ENCODE data around the gene ZNF185. TPM values are rescaled to one million over a fixed set of nuclear protein-coding genes. Genes with fewer than 3 reads are reported as not detected.

Gene ZNF185
- total RNA-seq, 1 donor from 2014 or later, result 0.75 TPM

DNA sequence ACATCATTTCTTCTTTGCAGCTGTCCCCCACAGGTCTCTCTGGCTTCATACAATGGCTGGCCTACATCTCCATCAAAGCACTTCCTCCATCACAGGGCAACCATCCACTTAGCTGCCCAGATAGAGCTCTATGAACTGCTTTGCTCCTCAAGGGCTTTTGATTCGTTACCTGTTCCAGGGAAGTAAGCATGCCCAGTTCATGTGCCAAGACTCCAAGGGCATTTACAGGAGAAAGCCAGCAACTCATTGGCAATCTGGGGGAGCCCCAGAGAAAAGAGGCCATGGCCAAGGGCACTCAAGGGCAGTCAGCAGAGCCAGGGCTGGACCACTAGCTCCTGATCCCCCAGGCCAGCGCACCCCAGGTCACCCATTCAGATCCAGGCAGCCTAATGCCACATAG, 24.5 kb upstream of the ZNF185 start:
- ATAC-seq (ENCODE audit: low read depth), result no peak

GRCh38 chrX:152876931-152877840, 20.7 kb upstream of the ZNF185 start:
- Mint-ChIP-seq H3K27me3 (no peaks in the 10 kb centered on the region), H3K9me3 (no peaks in the 10 kb centered on the region), H3K36me3 (ENCODE audit: low read depth) (no peaks in the 10 kb centered on the region), H3K4me1 (peaks cover under 1% of the 10 kb centered on the region), H3K4me3 (no peak overlapping the region), H3K27ac (no peak overlapping the region)
- DNase-seq (no peak), ATAC-seq (ENCODE audit: low read depth) (no peak)
- ChIA-PET CTCF (no interaction called here), POLR2A (no interaction called here)
- TF ChIP-seq, protein P1, sequence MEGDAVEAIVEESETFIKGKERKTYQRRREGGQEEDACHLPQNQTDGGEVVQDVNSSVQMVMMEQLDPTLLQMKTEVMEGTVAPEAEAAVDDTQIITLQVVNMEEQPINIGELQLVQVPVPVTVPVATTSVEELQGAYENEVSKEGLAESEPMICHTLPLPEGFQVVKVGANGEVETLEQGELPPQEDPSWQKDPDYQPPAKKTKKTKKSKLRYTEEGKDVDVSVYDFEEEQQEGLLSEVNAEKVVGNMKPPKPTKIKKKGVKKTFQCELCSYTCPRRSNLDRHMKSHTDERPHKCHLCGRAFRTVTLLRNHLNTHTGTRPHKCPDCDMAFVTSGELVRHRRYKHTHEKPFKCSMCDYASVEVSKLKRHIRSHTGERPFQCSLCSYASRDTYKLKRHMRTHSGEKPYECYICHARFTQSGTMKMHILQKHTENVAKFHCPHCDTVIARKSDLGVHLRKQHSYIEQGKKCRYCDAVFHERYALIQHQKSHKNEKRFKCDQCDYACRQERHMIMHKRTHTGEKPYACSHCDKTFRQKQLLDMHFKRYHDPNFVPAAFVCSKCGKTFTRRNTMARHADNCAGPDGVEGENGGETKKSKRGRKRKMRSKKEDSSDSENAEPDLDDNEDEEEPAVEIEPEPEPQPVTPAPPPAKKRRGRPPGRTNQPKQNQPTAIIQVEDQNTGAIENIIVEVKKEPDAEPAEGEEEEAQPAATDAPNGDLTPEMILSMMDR (IDR thresholded peaks at IDR 0.05), result no peak
- intact Hi-C loops (cut with micrococcal nuclease), result no loop called here

More for the DNA sequence above, 24.5 kb upstream of the ZNF185 start:
- H3K4me1 Mint-ChIP-seq, result peaks cover 7% of the 10 kb centered on the region
- no peak overlapping the region for H3K4me3 Mint-ChIP-seq
- no peak overlapping the region for H3K27ac Mint-ChIP-seq
- intact Hi-C loops (cut with micrococcal nuclease), result no loop called here
- ChIA-PET POLR2A (no interaction called here), CTCF (no interaction called here)
- H3K9me3 Mint-ChIP-seq, result no peaks in the 10 kb centered on the region
- DNase-seq, result no peak
- no peaks in the 10 kb centered on the region for H3K27me3 Mint-ChIP-seq
- peaks cover 32% of the 10 kb centered on the region for H3K36me3 Mint-ChIP-seq (ENCODE audit: low read depth)
- TF ChIP-seq, protein P1 (IDR thresholded peaks at IDR 0.05), result no peak

DNA sequence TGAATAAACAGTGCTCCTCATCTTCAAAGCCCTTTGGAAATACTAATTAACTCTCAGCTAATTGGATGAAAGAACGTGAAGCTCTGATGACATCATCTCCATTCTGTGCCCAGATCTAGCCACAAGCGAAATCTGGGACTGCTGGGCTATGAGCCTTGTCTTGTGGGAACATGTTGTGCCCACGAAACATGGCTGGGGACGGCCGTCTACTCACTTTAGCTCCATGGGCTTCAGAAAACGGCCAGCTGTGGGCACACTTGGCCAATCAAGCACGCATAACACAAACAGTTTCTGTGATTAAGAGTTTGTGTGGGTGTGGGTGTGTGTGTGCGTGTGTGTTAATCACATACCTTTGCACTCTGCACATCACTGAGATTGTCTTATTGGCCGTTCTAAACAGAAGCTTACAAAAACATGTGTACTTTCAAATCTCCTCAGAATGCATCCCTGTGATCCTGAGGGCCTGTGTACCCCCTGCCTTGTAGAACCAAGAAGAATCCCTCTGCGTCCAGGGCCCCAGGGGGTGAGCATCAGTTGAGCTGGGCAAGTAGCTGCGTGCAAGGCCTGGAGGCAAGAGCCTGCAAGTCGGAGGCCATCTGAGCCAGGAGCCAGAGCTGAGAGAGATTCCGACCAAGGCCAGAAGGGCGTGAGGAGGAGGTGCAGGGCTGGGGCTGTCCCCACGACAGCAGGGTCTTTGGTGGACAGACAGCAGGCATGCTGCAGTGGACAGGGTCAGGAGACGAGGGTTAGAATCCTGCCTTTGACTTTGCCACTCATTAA, 18.7 kb upstream of the ZNF185 start:
- CTCF ChIA-PET, result no interaction called here
- H3K27me3 Mint-ChIP-seq, result no peaks in the 10 kb centered on the region
- H3K27ac Mint-ChIP-seq, result no peak overlapping the region
- no peak overlapping the region for H3K4me3 Mint-ChIP-seq
- H3K9me3 Mint-ChIP-seq, result no peaks in the 10 kb centered on the region
- DNase-seq (no peak), ATAC-seq (ENCODE audit: low read depth) (no peak)
- POLR2A ChIA-PET, result no interaction called here
- no peaks in the 10 kb centered on the region for H3K4me1 Mint-ChIP-seq
- no peaks in the 10 kb centered on the region for H3K36me3 Mint-ChIP-seq (ENCODE audit: low read depth)
- TF ChIP-seq, protein P1 (IDR thresholded peaks at IDR 0.05), result no peak
- intact Hi-C loops (cut with micrococcal nuclease), result no loop called here

DNA sequence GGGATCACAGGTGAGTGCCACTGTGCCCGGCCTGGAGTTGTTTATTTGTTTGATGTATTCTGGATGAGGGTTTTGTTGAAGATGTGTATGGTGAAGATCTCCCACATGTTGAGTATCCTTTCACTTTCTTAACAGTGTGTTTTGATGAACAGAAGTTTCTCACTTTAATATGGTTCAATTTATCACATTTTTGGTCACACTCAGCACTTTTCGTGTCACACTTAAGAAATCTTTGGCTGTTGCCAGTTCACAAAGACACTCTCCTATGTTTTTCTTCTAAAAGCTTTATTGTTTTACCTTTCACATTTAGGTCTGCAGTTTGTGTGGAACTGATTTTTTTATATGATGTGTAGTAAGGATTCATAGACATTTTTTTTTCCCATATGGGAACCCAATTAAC, 16.6 kb upstream of the ZNF185 start:
- no peaks in the 10 kb centered on the region for H3K4me1 Mint-ChIP-seq
- H3K27ac Mint-ChIP-seq, result no peak overlapping the region
- intact Hi-C loops (cut with micrococcal nuclease), result no loop called here
- ATAC-seq (ENCODE audit: low read depth), result no peak
- no peaks in the 10 kb centered on the region for H3K36me3 Mint-ChIP-seq (ENCODE audit: low read depth)
- TF ChIP-seq, protein P1 (IDR thresholded peaks at IDR 0.05), result no peak
- DNase-seq, result no peak
- CTCF ChIA-PET, result no interaction called here
- no peak overlapping the region for H3K4me3 Mint-ChIP-seq
- H3K9me3 Mint-ChIP-seq, result no peaks in the 10 kb centered on the region
- POLR2A ChIA-PET, result no interaction called here
- H3K27me3 Mint-ChIP-seq, result peaks cover 2% of the 10 kb centered on the region

GRCh38 chrX:152884171-152884570, 13.7 kb upstream of the ZNF185 start:
- intact Hi-C loops (cut with micrococcal nuclease), result no loop called here
- Mint-ChIP-seq H3K9me3 (no peaks in the 10 kb centered on the region), H3K36me3 (ENCODE audit: low read depth) (no peaks in the 10 kb centered on the region), H3K27ac (no peak overlapping the region), H3K27me3 (peaks cover 7% of the 10 kb centered on the region), H3K4me1 (no peaks in the 10 kb centered on the region), H3K4me3 (no peak overlapping the region)
- no peak for ATAC-seq (ENCODE audit: low read depth)
- no peak for DNase-seq
- TF ChIP-seq, protein P1 (IDR thresholded peaks at IDR 0.05), result no peak
- CTCF ChIA-PET, result no interaction called here
- POLR2A ChIA-PET, result no interaction called here
